Measurements from ENCODE around the gene VAMP2. TPM values are rescaled to one million over a fixed set of nuclear protein-coding genes. Genes with fewer than 3 reads are reported as not detected.

VAMP2 gene
- total and polyA plus RNA-seq, 9 of the 15 experiments (the other 6 are each of a cell fraction or from before 2014, with no cell fraction given): 2.3 to 31.8 (median 6.0) TPM

GRCh38 chr17:8187517-8188262, 24.9 kb upstream of the VAMP2 start (continued):
- TF ChIP-seq SMC3 (conservative IDR thresholded peaks at IDR 0.05; ENCODE audit: insufficient read depth, low read depth, low read length): no peak
- peak; percentile 88 for TF ChIP-seq ZKSCAN8 (CRISPR knock-in tag; IDR thresholded peaks at IDR 0.05)
- peak; percentile 39; the same call in 1 of the 2 replicates for TF ChIP-seq JUND (IDR thresholded peaks at IDR 0.05; ENCODE audit: borderline replicate concordance, low read depth, low read length)
- TF ChIP-seq JUND (tag; IDR thresholded peaks at IDR 0.05; ENCODE audit: borderline replicate concordance, low read depth, low read length): no peak; the same call in 2 of the 3 replicates
- TF ChIP-seq MTA3 (IDR thresholded peaks at IDR 0.05; ENCODE audit: borderline replicate concordance): 0 out of 2 replicates have a peak, but pooled peaks have one; percentile 38
- no peak for TF ChIP-seq NR3C1 (CRISPR knock-in tag; IDR thresholded peaks at IDR 0.05)
- no peak for TF ChIP-seq PHF21A (IDR thresholded peaks at IDR 0.05; ENCODE audit: borderline replicate concordance, low read depth)
- peak; percentile 100 for TF ChIP-seq POLR2H (tag; IDR thresholded peaks at IDR 0.05; ENCODE audit: low read depth)
- no peak for TF ChIP-seq ZNF449 (CRISPR knock-in tag; IDR thresholded peaks at IDR 0.05)
- TF ChIP-seq PRDM10 (IDR thresholded peaks at IDR 0.05; ENCODE audit: partially characterized antibody): peak; percentile 69
- TF ChIP-seq GABPA (tag; conservative IDR thresholded peaks at IDR 0.05; ENCODE audit: low read depth): peak; percentile 0; the same call in 1 of the 2 replicates
- no peak for TF ChIP-seq ZNF57 (CRISPR knock-in tag; IDR thresholded peaks at IDR 0.05)
- TF ChIP-seq RNF2 (IDR thresholded peaks at IDR 0.05): peak; percentile 55; the same call in 1 of the 2 replicates
- no peak for TF ChIP-seq FOS (IDR thresholded peaks at IDR 0.05; ENCODE audit: extremely low read depth, insufficient read length)
- TF ChIP-seq EGR1 (conservative IDR thresholded peaks at IDR 0.05): no peak
- TF ChIP-seq, protein P1, sequence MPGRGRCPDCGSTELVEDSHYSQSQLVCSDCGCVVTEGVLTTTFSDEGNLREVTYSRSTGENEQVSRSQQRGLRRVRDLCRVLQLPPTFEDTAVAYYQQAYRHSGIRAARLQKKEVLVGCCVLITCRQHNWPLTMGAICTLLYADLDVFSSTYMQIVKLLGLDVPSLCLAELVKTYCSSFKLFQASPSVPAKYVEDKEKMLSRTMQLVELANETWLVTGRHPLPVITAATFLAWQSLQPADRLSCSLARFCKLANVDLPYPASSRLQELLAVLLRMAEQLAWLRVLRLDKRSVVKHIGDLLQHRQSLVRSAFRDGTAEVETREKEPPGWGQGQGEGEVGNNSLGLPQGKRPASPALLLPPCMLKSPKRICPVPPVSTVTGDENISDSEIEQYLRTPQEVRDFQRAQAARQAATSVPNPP (IDR thresholded peaks at IDR 0.05; ENCODE audit: borderline replicate concordance, insufficient read depth, insufficient read length): no peak
- TF ChIP-seq, protein P2, sequence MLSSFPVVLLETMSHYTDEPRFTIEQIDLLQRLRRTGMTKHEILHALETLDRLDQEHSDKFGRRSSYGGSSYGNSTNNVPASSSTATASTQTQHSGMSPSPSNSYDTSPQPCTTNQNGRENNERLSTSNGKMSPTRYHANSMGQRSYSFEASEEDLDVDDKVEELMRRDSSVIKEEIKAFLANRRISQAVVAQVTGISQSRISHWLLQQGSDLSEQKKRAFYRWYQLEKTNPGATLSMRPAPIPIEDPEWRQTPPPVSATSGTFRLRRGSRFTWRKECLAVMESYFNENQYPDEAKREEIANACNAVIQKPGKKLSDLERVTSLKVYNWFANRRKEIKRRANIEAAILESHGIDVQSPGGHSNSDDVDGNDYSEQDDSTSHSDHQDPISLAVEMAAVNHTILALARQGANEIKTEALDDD (IDR thresholded peaks at IDR 0.05): peak; percentile 5
- TF ChIP-seq ETV5 (CRISPR knock-in tag; IDR thresholded peaks at IDR 0.05; ENCODE audit: low read depth): no peak
- TF ChIP-seq U2AF2 (optimal IDR thresholded peaks at IDR 0.05; ENCODE audit: low read depth, low read length): no peak
- no peak for TF ChIP-seq PRPF4 (IDR thresholded peaks at IDR 0.05; ENCODE audit: insufficient read depth, low read depth, low read length, poor library complexity, severe bottlenecking)
- TF ChIP-seq ZNF764 (CRISPR knock-in tag; IDR thresholded peaks at IDR 0.05; ENCODE audit: low read depth): peak; percentile 71
